HUES48 (cell line): Measurements from ENCODE around the gene EPB41L1.

ENCODE experiments used
- H3K27ac ChIP-seq: one replicate; pipeline ENCODE4 v1.7.0; 2013; ENCODE audit warnings: low read depth, low read length, inconsistent platforms
- H3K27me3 ChIP-seq: 2 replicates; pipeline ENCODE4 v1.6.1; 2013; ENCODE audit warnings: mild to moderate bottlenecking, low read length; ENCODE audit not compliant: control insufficient read depth, insufficient read depth
- H3K36me3 ChIP-seq: 2 replicates; pipeline ENCODE4 v1.6.1; 2013; ENCODE audit warnings: low read length; ENCODE audit not compliant: control insufficient read depth, insufficient read depth
- H3K4me1 ChIP-seq: 2 replicates; pipeline ENCODE4 v1.6.1; 2013; ENCODE audit warnings: mild to moderate bottlenecking, low read length; ENCODE audit not compliant: control insufficient read depth, insufficient read depth
- H3K4me3 ChIP-seq: 2 replicates; pipeline ENCODE4 v1.5.1; 2013; ENCODE audit warnings: mild to moderate bottlenecking, low read depth, low read length
- H3K9ac ChIP-seq: 2 replicates; pipeline ENCODE4 v1.6.1; 2013; ENCODE audit warnings: mild to moderate bottlenecking, low read depth, low read length, moderate library complexity
- H3K9me3 ChIP-seq: 2 replicates; pipeline ENCODE4 v1.6.1; 2013; ENCODE audit warnings: low read length; ENCODE audit not compliant: control insufficient read depth, insufficient read depth

The EPB41L1 gene

GRCh38 chr20:36272547-36273220 lies 118.1 kb downstream of the EPB41L1 start:
- no peak overlapping the region for H3K9ac ChIP-seq
- H3K4me1 ChIP-seq = 0 out of 2 replicates have a peak, but pooled peaks cover 4% of the 10 kb centered on the region
- no peak overlapping the region for H3K27ac ChIP-seq

GRCh38 chr20:36273414-36274180 lies 119.1 kb downstream of the EPB41L1 start:
- 0 out of 2 replicates have a peak, but pooled peaks cover 2% of the 10 kb centered on the region for H3K4me1 ChIP-seq
- no peak overlapping the region for H3K9ac ChIP-seq
- no peaks in the 10 kb centered on the region for H3K9me3 ChIP-seq
- no peak overlapping the region for H3K27ac ChIP-seq
- no peaks in the 10 kb centered on the region for H3K27me3 ChIP-seq
- no peaks in the 10 kb centered on the region for H3K36me3 ChIP-seq
- no peak overlapping the region for H3K4me3 ChIP-seq

More at GRCh38 chr20:36272547-36273220, 118.1 kb downstream of the EPB41L1 start:
- Histone ChIP-seq H3K4me3 (no peak overlapping the region), H3K27me3 (no peaks in the 10 kb centered on the region), H3K36me3 (no peaks in the 10 kb centered on the region), H3K9me3 (no peaks in the 10 kb centered on the region)

GRCh38 chr20:36274181-36274841 lies 119.8 kb downstream of the EPB41L1 start:
- Histone ChIP-seq H3K36me3 (no peaks in the 10 kb centered on the region), H3K4me3 (no peak overlapping the region), H3K4me1 (no peaks in the 10 kb centered on the region), H3K9ac (no peak overlapping the region), H3K27me3 (no peaks in the 10 kb centered on the region), H3K27ac (no peak overlapping the region), H3K9me3 (no peaks in the 10 kb centered on the region)

- Histone ChIP-seq H3K27me3 (no peaks in the 10 kb centered on the region), H3K4me3 (no peak overlapping the region), H3K4me1 (no peaks in the 10 kb centered on the region)
Measured at GRCh38 chr20:36275011-36275410, 120.5 kb downstream of the EPB41L1 start.

GRCh38 chr20:36275441-36276189 lies 121.1 kb downstream of the EPB41L1 start:
- no peaks in the 10 kb centered on the region for H3K27me3 ChIP-seq
- no peak overlapping the region for H3K4me3 ChIP-seq
- H3K9ac ChIP-seq = no peak overlapping the region
- no peaks in the 10 kb centered on the region for H3K36me3 ChIP-seq
- no peaks in the 10 kb centered on the region for H3K9me3 ChIP-seq
- no peak overlapping the region for H3K27ac ChIP-seq
- H3K4me1 ChIP-seq = no peaks in the 10 kb centered on the region

More at GRCh38 chr20:36275011-36275410, 120.5 kb downstream of the EPB41L1 start:
- Histone ChIP-seq H3K9ac (no peak overlapping the region), H3K9me3 (no peaks in the 10 kb centered on the region), H3K27ac (no peak overlapping the region), H3K36me3 (no peaks in the 10 kb centered on the region)

GRCh38 chr20:36277546-36277945 lies 123.0 kb downstream of the EPB41L1 start:
- H3K4me1 ChIP-seq = no peaks in the 10 kb centered on the region
- H3K27ac ChIP-seq = no peak overlapping the region
- no peaks in the 10 kb centered on the region for H3K27me3 ChIP-seq
- no peaks in the 10 kb centered on the region for H3K9me3 ChIP-seq
- no peak overlapping the region for H3K4me3 ChIP-seq
- H3K9ac ChIP-seq = no peak overlapping the region
- H3K36me3 ChIP-seq = no peaks in the 10 kb centered on the region

- Histone ChIP-seq H3K4me3 (no peak overlapping the region), H3K27me3 (no peaks in the 10 kb centered on the region), H3K4me1 (no peaks in the 10 kb centered on the region), H3K27ac (no peak overlapping the region), H3K9ac (no peak overlapping the region), H3K9me3 (no peaks in the 10 kb centered on the region), H3K36me3 (no peaks in the 10 kb centered on the region)
Measured at GRCh38 chr20:36279362-36279761, 124.8 kb downstream of the EPB41L1 start.

- no peaks in the 10 kb centered on the region for H3K4me1 ChIP-seq
- H3K27ac ChIP-seq = no peak overlapping the region
- no peaks in the 10 kb centered on the region for H3K36me3 ChIP-seq
- no peaks in the 10 kb centered on the region for H3K27me3 ChIP-seq
- no peak overlapping the region for H3K4me3 ChIP-seq
- H3K9me3 ChIP-seq = no peaks in the 10 kb centered on the region
- H3K9ac ChIP-seq = no peak overlapping the region
Measured at GRCh38 chr20:36279776-36280175, 125.2 kb downstream of the EPB41L1 start.

GRCh38 chr20:36281785-36282380 lies 127.3 kb downstream of the EPB41L1 start:
- H3K27me3 ChIP-seq = no peaks in the 10 kb centered on the region
- no peaks in the 10 kb centered on the region for H3K36me3 ChIP-seq
- no peak overlapping the region for H3K4me3 ChIP-seq
- no peak overlapping the region for H3K27ac ChIP-seq
- H3K9ac ChIP-seq = no peak overlapping the region
- no peaks in the 10 kb centered on the region for H3K4me1 ChIP-seq
- H3K9me3 ChIP-seq = no peaks in the 10 kb centered on the region
